K562 (cell line): Measurements from ENCODE around the gene SLC35E3. TPM values are rescaled to one million over a fixed set of nuclear protein-coding genes. Genes with fewer than 3 reads are reported as not detected.

Source experiments
- AFF4 ChIP-seq: sonication (generic); formaldehyde crosslinking; IDR thresholded peaks from 2 replicates; pipeline ENCODE4 v1.8.0; 2023; ENCODE audit warnings: mild to moderate bottlenecking, missing genetic modification reagents
- ARNT ChIP-seq, 2 experiments: fragments of 450-650 bp; IDR thresholded peaks; 2 replicates each; pipeline ENCODE4 v1.6.1; 2016; ENCODE audit warnings: mild to moderate bottlenecking in 1 of 2
- EP300 ChIP-seq: IDR thresholded peaks from 2 replicates; pipeline ENCODE4 v1.6.1; 2012; ENCODE audit warnings: low read length, improper control_type of control experiment
- MEF2D ChIP-seq: conservative IDR thresholded peaks from 2 replicates; pipeline ENCODE4 v1.6.1; 2016; ENCODE audit warnings: low read depth, missing genetic modification characterization, missing compliant biosample characterization
- NFIC ChIP-seq: fragments of 450-650 bp; IDR thresholded peaks from 2 replicates; pipeline ENCODE4 v1.6.1; 2017; ENCODE audit warnings: mild to moderate bottlenecking, inconsistent platforms
- NFRKB ChIP-seq: fragments of 450-650 bp; IDR thresholded peaks from 2 replicates; pipeline ENCODE4 v1.6.1; 2016; ENCODE audit warnings: low read depth
- PHF8 ChIP-seq: fragments of 200-600 bp; sonication (generic); IDR thresholded peaks from 2 replicates; pipeline ENCODE4 v1.6.1; 2012; ENCODE audit warnings: mixed run types, mild to moderate bottlenecking, inconsistent platforms, low read length, moderate library complexity, borderline replicate concordance
- POLR2A ChIP-seq: fragments of 450-650 bp; conservative IDR thresholded peaks from 2 replicates; pipeline ENCODE4 v1.6.1; 2016
- POLR2H ChIP-seq: IDR thresholded peaks from 2 replicates; pipeline ENCODE4 v1.6.1; 2016; ENCODE audit warnings: missing genetic modification characterization, low read depth, mild to moderate bottlenecking, control low read depth, missing compliant biosample characterization, moderate library complexity
- SIN3A ChIP-seq, 2 experiments: fragments of 150-350 bp in 1 of 2; IDR thresholded peaks; 2 replicates each; pipeline ENCODE4 v1.6.1; 2011 to 2016; ENCODE audit warnings: borderline replicate concordance in 2 of 2, low read depth in 2 of 2, low read length in 2 of 2, mild to moderate bottlenecking in 2 of 2, moderate library complexity in 2 of 2; ENCODE audit not compliant: control insufficient read depth in 1 of 2
- SMARCA5 ChIP-seq: fragments of 450-650 bp; IDR thresholded peaks from 2 replicates; pipeline ENCODE4 v1.6.1; 2016
- SRSF1 ChIP-seq: fragments of 200-400 bp; formaldehyde crosslinking; IDR thresholded peaks from 2 replicates; pipeline ENCODE4 v1.6.1; 2017; ENCODE audit warnings: mild to moderate bottlenecking, low read depth, low read length, moderate library complexity
- TCF7 ChIP-seq: sonication (generic); IDR thresholded peaks from 2 replicates; pipeline ENCODE4 v1.6.1; 2016; ENCODE audit warnings: antibody characterized with exemption, borderline replicate concordance
- TEAD1 ChIP-seq, 2 experiments: fragments of 450-650 bp in 1 of 2; sonication (generic) in 1 of 2; formaldehyde crosslinking; IDR thresholded peaks; 2 replicates each; pipeline versions ENCODE4 v1.4.0 to v1.8.0; 2020 to 2022; ENCODE audit warnings: mild to moderate bottlenecking in 2 of 2, missing genetic modification reagents in 1 of 2
- VEZF1 ChIP-seq: fragments of 200-800 bp; sonication (Bioruptor generic); IDR thresholded peaks from 2 replicates; pipeline ENCODE4 v1.6.1; 2017; ENCODE audit warnings: missing genetic modification characterization, missing compliant biosample characterization
- ZNF518B ChIP-seq: fragments of 250-450 bp; sonication (Bioruptor Pico); IDR thresholded peaks from 2 replicates; pipeline ENCODE4 v1.5.0; 2021; ENCODE audit warnings: mild to moderate bottlenecking, moderate library complexity
- polyA plus RNA-seq, 8 experiments: library from polyadenylated mRNA; depleted of rRNA in 4 of 8; stranded (reverse) in 5 of 8; unstranded in 3 of 8; fragments of >200 nt; fragmentation: Nextera tagmentation in 2 of 8; fragmentation: Illumina TruSeq in 1 of 8; extraction: Ambion mirVana in 2 of 8; extraction: Trizol in 1 of 8; gene quantifications; 2 replicates each; pipeline versions ENCODE4 v1.2.1 to v1.2.3, GENCODE V29; 2011 to 2014; ENCODE audit warnings: inconsistent platforms in 1 of 8, missing spikeins in 1 of 8
- total RNA-seq, 7 experiments: library from RNA; depleted of rRNA in 6 of 7; stranded (reverse); fragments of >200 nt in 6 of 7; fragmentation: Illumina TruSeq in 2 of 7; extraction: Trizol in 2 of 7; gene quantifications; 2 replicates each; pipeline versions ENCODE4 v1.2.1 to v1.2.3, GENCODE V29; 2011 to 2021; ENCODE audit warnings: low replicate concordance in 1 of 7
- TF ChIP-seq, protein P1 (sequence below): fragments of 250-450 bp; sonication (Bioruptor Pico); IDR thresholded peaks from 2 replicates; pipeline ENCODE4 v1.5.1; 2021; ENCODE audit warnings: mild to moderate bottlenecking

Gene SLC35E3
- total and polyA plus RNA-seq, 9 of the 15 experiments (the other 6 are each of a cell fraction or from before 2014, with no cell fraction given) = 1.2 to 5.9 (median 3.8) TPM

DNA sequence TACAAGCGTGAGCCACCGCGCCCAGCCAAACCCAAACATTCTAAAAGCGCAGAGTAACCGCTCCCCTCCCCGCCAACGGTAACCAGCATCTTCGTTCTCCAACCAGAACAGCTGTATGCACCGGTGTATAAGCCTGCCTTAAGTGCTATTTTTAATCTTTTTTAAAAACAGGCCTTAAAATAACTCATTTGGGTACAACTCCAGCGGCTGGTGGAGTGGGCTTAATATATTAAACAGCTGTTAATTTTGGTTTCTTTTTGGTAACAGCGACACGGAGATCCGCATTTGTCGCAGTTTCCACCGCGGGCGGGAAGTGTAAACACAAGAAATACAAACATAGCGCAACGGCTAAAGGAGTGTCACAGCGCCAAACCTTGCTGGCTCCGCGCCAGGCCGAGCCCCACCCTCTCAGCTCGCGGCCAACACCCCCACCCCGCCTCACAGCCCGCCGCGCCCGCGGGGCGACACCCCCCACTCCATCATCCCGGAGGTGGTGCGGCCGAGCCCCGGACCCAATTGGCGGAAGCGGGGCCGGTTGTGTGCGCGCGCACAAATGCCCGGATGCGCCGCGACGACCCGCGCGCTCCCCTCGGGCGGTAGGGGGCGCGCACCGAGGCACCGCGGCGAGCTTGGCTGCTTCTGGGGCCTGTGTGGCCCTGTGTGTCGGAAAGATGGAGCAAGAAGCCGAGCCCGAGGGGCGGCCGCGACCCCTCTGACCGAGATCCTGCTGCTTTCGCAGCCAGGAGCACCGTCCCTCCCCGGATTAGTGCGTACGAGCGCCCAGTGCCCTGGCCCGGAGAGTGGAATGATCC, 61.8 kb downstream of the SLC35E3 start, which contains the start of gene MDM2 (continued):
- peak; percentile 95 for TF ChIP-seq VEZF1 (CRISPR knock-in tag)
- no peak; the same call in 1 of the 2 replicates for TF ChIP-seq MEF2D (tag)
- TF ChIP-seq TEAD1 (CRISPR knock-in tag; IDR thresholded peaks at IDR 0.05) = peak; percentile 16 to 62; a peak in 2 of 4 replicates
- TF ChIP-seq PHF8 = peak; percentile 89
- no peak for TF ChIP-seq SMARCA5
- peak; percentile 100 for TF ChIP-seq NFIC
- peak; percentile 89 for TF ChIP-seq POLR2A
- 0 out of 2 replicates have a peak, but pooled peaks have one; percentile 72 for TF ChIP-seq SRSF1
- TF ChIP-seq NFRKB = peak; percentile 79
- peak; percentile 91 for TF ChIP-seq POLR2H (tag)
- TF ChIP-seq TCF7 = peak; percentile 4; the same call in 1 of the 2 replicates
- TF ChIP-seq ZNF518B (CRISPR knock-in tag) = no peak
- TF ChIP-seq SIN3A (IDR thresholded peaks at IDR 0.05; ENCODE audit: borderline replicate concordance in 2 of 2, control insufficient read depth in 1 of 2, low read depth in 2 of 2, low read length in 2 of 2) = peak; percentile 26 to 70; a peak in 2 of 4 replicates
- TF ChIP-seq EP300 = peak; percentile 59
- TF ChIP-seq, protein P1, sequence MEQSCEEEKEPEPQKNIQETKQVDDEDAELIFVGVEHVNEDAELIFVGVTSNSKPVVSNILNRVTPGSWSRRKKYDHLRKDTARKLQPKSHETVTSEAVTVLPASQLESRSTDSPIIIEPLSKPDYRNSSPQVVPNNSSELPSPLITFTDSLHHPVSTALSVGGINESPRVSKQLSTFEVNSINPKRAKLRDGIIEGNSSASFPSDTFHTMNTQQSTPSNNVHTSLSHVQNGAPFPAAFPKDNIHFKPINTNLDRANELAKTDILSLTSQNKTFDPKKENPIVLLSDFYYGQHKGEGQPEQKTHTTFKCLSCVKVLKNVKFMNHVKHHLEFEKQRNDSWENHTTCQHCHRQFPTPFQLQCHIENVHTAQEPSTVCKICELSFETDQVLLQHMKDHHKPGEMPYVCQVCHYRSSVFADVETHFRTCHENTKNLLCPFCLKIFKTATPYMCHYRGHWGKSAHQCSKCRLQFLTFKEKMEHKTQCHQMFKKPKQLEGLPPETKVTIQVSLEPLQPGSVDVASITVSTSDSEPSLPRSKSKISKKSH (CRISPR knock-in tag) = no peak
- peak; percentile 71 for TF ChIP-seq AFF4 (CRISPR knock-in tag)
- TF ChIP-seq ARNT (IDR thresholded peaks at IDR 0.05) = peak; percentile 58 to 70; a peak in 2 of 4 replicates
